ENCODE results near the gene APLP2. TPM values are rescaled to one million over a fixed set of nuclear protein-coding genes. Genes with fewer than 3 reads are reported as not detected.
"Not testable (repeated sequence)": the region's sequence is repeated elsewhere in the genome, so short reads cannot be mapped to it uniquely, and the experiment has no call there.

Gene APLP2
- total RNA-seq, 1 donor from 2014 or later = 548 TPM

GRCh38 chr11:130087294-130087926 is 17.7 kb downstream of the APLP2 start:
- H3K4me3 ChIP-seq (ENCODE audit: low read depth, low read length) = no peak overlapping the region
- TF ChIP-seq, protein P1, sequence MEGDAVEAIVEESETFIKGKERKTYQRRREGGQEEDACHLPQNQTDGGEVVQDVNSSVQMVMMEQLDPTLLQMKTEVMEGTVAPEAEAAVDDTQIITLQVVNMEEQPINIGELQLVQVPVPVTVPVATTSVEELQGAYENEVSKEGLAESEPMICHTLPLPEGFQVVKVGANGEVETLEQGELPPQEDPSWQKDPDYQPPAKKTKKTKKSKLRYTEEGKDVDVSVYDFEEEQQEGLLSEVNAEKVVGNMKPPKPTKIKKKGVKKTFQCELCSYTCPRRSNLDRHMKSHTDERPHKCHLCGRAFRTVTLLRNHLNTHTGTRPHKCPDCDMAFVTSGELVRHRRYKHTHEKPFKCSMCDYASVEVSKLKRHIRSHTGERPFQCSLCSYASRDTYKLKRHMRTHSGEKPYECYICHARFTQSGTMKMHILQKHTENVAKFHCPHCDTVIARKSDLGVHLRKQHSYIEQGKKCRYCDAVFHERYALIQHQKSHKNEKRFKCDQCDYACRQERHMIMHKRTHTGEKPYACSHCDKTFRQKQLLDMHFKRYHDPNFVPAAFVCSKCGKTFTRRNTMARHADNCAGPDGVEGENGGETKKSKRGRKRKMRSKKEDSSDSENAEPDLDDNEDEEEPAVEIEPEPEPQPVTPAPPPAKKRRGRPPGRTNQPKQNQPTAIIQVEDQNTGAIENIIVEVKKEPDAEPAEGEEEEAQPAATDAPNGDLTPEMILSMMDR (conservative IDR thresholded peaks at IDR 0.05; ENCODE audit: low read depth, low read length) = no peak
- DNase-seq (ENCODE audit: low read depth) = no peak

GRCh38 chr11:130088217-130088616 is 18.5 kb downstream of the APLP2 start:
- DNase-seq (ENCODE audit: low read depth) = no peak
- TF ChIP-seq, protein P1 (conservative IDR thresholded peaks at IDR 0.05; ENCODE audit: low read depth, low read length) = no peak
- no peak overlapping the region for H3K4me3 ChIP-seq (ENCODE audit: low read depth, low read length)

DNA sequence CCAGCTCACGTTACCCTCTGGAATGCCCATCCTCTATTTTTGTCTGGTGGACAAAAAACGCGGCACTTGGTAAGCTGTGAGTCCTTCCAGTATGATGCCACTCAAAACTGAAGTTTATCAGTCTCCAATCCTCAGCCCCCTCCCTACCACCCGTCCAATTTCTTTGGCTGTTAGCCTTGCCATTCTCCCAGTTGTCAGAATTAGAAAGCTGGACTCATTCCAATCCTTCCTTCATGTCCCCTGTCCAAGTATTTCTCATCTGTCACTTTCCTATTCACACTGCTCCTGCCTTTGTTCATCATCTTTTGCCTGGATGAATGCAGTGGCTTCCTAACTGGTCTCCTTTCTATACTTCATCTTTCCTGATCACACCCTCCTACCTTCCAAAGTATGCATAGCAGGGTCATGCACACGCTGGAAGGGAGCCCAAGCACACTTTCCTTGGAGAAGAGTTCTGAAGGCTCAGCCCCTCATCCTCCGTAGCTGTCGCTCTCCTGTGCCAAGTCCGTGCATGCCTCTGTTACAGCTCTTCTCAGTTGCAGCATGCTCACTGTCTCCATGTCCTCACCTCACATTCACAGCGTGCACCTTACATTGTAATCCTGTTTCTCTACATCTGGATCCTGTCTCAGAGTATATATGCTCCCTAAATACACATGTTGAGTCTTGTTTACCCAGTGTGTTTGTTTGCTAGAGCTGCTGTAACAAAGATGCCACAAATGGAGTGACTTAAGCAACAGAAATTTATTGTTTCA is 19.4 kb downstream of the APLP2 start:
- H3K4me3 ChIP-seq (ENCODE audit: low read depth, low read length) = no peak overlapping the region
- DNase-seq (ENCODE audit: low read depth) = no peak
- TF ChIP-seq, protein P1 (conservative IDR thresholded peaks at IDR 0.05; ENCODE audit: low read depth, low read length) = no peak

GRCh38 chr11:130089674-130090073 is 20.0 kb downstream of the APLP2 start:
- TF ChIP-seq, protein P1 (conservative IDR thresholded peaks at IDR 0.05; ENCODE audit: low read depth, low read length) = no peak
- no peak for DNase-seq (ENCODE audit: low read depth)
- H3K4me3 ChIP-seq (ENCODE audit: low read depth, low read length) = no peak overlapping the region

GRCh38 chr11:130090517-130090916 is 20.8 kb downstream of the APLP2 start:
- DNase-seq (ENCODE audit: low read depth); H3K4me3 ChIP-seq (ENCODE audit: low read depth, low read length): not testable (repeated sequence)

DNA sequence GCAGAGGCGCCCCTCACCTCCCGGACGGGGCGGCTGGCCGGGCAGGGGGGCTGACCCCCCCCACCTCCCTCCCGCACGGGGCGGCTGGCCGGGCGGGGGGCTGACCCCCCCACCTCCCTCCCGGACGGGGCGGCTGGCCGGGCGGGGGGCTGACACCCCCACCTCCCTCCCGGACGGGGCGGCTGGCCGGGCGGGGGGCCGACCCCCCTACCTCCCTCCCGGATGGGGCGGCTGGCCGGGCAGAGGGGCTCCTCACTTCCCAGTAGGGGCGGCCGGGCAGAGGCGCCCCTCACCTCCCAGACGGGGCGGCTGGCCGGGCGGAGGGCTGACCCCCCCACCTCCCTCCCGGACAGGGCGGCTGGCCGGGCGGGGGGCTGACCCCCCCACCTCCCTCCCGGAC is 21.5 kb downstream of the APLP2 start:
- H3K4me3 ChIP-seq (ENCODE audit: low read depth, low read length); DNase-seq (ENCODE audit: low read depth): not testable (repeated sequence)

DNA sequence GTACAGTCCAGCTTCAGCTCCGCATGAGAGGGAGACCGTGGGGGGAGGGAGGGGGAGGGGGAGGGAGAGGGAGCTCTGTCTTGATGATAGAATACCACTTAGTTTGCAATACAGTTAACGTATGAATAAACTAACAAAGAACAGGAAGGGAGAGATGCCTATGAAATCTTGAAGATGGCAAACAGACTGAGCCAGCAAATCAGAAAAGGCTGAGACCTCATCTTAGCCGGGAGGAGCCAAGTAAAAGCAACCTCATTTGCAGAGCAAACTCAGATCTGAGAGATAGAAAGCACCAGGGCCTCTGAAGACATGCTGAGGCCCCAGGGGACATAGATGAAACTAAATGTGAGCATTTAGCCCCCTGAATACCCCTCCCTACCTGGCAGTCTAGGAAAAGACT is 23.0 kb downstream of the APLP2 start:
- TF ChIP-seq, protein P1 (conservative IDR thresholded peaks at IDR 0.05; ENCODE audit: low read depth, low read length) = no peak
- H3K4me3 ChIP-seq (ENCODE audit: low read depth, low read length) = no peak overlapping the region
- DNase-seq (ENCODE audit: low read depth) = no peak

DNA sequence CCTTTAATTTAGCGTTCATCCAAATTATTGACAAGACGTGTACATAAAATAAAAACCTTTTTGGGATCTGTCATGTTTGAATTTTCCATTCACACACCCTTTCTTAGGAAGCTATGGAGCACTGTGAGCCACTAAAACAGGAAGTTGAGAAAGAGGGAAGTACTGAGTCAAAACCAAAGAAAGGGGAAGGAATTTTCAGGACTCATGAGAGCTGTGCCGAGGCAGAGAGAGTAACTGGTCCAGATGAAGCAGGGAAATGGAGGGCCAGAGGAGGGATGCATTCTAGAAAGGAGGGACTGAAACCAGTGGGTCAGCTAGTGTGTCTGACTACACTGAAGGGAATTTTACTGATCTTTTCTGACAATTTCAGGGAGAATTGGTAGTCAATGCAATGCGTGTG is 24.9 kb downstream of the APLP2 start:
- no peak for DNase-seq (ENCODE audit: low read depth)
- TF ChIP-seq, protein P1 (conservative IDR thresholded peaks at IDR 0.05; ENCODE audit: low read depth, low read length) = no peak
- H3K4me3 ChIP-seq (ENCODE audit: low read depth, low read length) = no peak overlapping the region

Data from epithelial cell of proximal tubule (primary cell).